Uterus (tissue), 4 donors: Measurements from ENCODE around the gene ZNF212. TPM values are rescaled to one million over a fixed set of nuclear protein-coding genes. Genes with fewer than 3 reads are reported as not detected.
"Not testable (repeated sequence)": the region's sequence is repeated elsewhere in the genome, so short reads cannot be mapped to it uniquely, and the experiment has no call there.

Experiments used
- DNase-seq, 2 donors: peaks; one replicate each; pipeline ENCODE4 v3.0.0-alpha.2; 2019 to 2020
- H3K27ac ChIP-seq, 2 donors: fragments of 200-600 bp; sonication (generic); 1 replicate in 1 of 2; 2 replicates in 1 of 2; pipeline ENCODE4 v1.5.1; 2016 to 2018
- H3K27me3 ChIP-seq, 2 donors: fragments of 200-600 bp; sonication (generic); one replicate each; pipeline ENCODE4 v1.5.1; 2018 to 2019; ENCODE audit warnings: control low read depth in 1 of 2
- H3K36me3 ChIP-seq, 2 donors: fragments of 200-600 bp; sonication (generic); one replicate each; pipeline ENCODE4 v1.5.1; 2019; ENCODE audit warnings: control low read depth in 1 of 2
- H3K4me1 ChIP-seq, 2 donors: fragments of 200-600 bp; sonication (generic); one replicate each; pipeline ENCODE4 v1.5.1; 2018 to 2019; ENCODE audit warnings: control low read depth in 1 of 2
- H3K4me3 ChIP-seq, 2 donors: fragments of 200-600 bp; sonication (generic); 1 replicate in 1 of 2; 2 replicates in 1 of 2; pipeline ENCODE4 v1.5.1; 2018 to 2019; ENCODE audit warnings: mild to moderate bottlenecking in 1 of 2
- H3K9me3 ChIP-seq, 2 donors: fragments of 200-600 bp; sonication (generic); one replicate each; pipeline ENCODE4 v1.5.1; 2019; ENCODE audit warnings: control low read depth in 1 of 2
- POLR2A ChIP-seq, 2 donors: fragments of 450-650 bp; IDR thresholded peaks; one replicate each; pipeline ENCODE4 v1.6.1; 2016; ENCODE audit warnings: antibody characterized with exemption in 2 of 2, mild to moderate bottlenecking in 1 of 2, moderate library complexity in 1 of 2
- intact Hi-C: fragments of 100-400 bp; cut with DNase I; formaldehyde crosslinking; loops from one replicate; pipeline ENCODE4 v1.15.1; 2023; ENCODE audit warnings: low total_unique reads
- total RNA-seq, 4 donors: library from RNA; depleted of rRNA in 3 of 4; stranded (reverse); fragments of >200 nt in 3 of 4; gene quantifications; one replicate each; pipeline versions ENCODE4 v1.1.0 to v1.2.4, GENCODE V29; 2014 to 2023
- TF ChIP-seq, protein P1 (sequence below), 4 experiments: fragments of 200-600 bp in 2 of 4; fragments of 450-650 bp in 2 of 4; sonication (generic) in 2 of 4; IDR thresholded peaks; one replicate each; pipeline ENCODE4 v1.5.1; 2016 to 2019; ENCODE audit warnings: antibody characterized with exemption in 4 of 4, mild to moderate bottlenecking in 2 of 4, moderate library complexity in 1 of 4
- donor health status: DM: yes; HTN: yes; CAD: no.

ZNF212 gene
- total RNA-seq, 4 donors from 2014 or later: 2.9 to 14.1 (median 7.7) TPM

DNA sequence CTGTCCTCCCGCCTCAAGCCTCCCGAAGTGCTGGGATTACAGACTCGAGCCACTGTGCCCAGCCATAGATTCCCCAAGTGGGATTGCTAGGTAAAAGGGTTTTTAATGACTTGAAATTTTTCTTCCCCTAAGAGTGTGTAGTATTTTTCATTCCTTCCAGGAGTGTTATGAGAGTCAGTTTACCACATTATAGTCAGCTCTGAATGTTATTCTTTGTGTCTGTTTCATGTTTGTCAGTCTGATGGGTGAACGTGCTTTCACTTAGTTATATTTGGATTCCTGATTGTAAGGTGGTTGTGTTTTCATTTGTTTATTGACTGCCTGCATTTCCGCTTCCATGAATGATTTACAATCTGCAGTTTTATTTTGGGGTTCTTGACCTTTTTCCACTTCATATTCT, 6.3 kb downstream of the ZNF212 start:
- no peak for TF ChIP-seq POLR2A (IDR thresholded peaks at IDR 0.05)
- TF ChIP-seq, protein P1, sequence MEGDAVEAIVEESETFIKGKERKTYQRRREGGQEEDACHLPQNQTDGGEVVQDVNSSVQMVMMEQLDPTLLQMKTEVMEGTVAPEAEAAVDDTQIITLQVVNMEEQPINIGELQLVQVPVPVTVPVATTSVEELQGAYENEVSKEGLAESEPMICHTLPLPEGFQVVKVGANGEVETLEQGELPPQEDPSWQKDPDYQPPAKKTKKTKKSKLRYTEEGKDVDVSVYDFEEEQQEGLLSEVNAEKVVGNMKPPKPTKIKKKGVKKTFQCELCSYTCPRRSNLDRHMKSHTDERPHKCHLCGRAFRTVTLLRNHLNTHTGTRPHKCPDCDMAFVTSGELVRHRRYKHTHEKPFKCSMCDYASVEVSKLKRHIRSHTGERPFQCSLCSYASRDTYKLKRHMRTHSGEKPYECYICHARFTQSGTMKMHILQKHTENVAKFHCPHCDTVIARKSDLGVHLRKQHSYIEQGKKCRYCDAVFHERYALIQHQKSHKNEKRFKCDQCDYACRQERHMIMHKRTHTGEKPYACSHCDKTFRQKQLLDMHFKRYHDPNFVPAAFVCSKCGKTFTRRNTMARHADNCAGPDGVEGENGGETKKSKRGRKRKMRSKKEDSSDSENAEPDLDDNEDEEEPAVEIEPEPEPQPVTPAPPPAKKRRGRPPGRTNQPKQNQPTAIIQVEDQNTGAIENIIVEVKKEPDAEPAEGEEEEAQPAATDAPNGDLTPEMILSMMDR (IDR thresholded peaks at IDR 0.05): no peak
- H3K4me1 ChIP-seq: peaks cover 3 to 5% of the 10 kb centered on the region in 2 donors
- no peak overlapping the region for H3K4me3 ChIP-seq
- no peak for DNase-seq
- no peaks in the 10 kb centered on the region for H3K36me3 ChIP-seq
- no peaks in the 10 kb centered on the region for H3K9me3 ChIP-seq
- H3K27me3 ChIP-seq: no peaks in the 10 kb centered on the region
- intact Hi-C loops: no loop called here
- no peak overlapping the region for H3K27ac ChIP-seq

GRCh38 chr7:149248777-149249176, 9.3 kb downstream of the ZNF212 start:
- intact Hi-C loops: no loop called here

DNA sequence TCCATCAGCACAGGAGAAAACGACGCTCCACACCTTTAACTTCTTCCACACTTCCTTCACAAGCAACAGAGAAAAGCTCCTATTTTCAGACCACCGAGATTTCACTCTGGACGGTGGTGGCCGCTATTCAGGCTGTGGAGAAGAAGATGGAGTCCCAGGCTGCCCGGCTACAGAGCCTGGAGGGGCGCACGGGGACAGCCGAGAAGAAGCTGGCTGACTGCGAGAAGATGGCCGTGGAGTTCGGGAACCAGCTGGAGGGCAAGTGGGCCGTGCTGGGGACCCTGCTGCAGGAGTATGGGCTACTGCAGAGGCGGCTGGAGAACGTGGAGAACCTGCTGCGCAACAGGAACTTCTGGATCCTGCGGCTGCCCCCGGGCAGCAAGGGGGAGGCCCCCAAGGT, 10.7 kb downstream of the ZNF212 start:
- H3K4me1 ChIP-seq, H3K4me3 ChIP-seq, DNase-seq, H3K27ac ChIP-seq, H3K27me3 ChIP-seq, intact Hi-C loops, H3K9me3 ChIP-seq, H3K36me3 ChIP-seq: not testable (repeated sequence)

More at GRCh38 chr7:149248777-149249176, 9.3 kb downstream of the ZNF212 start:
- H3K9me3 ChIP-seq: no peaks in the 10 kb centered on the region
- no peaks in the 10 kb centered on the region for H3K4me1 ChIP-seq
- no peaks in the 10 kb centered on the region for H3K36me3 ChIP-seq
- H3K27ac ChIP-seq: no peak overlapping the region
- no peaks in the 10 kb centered on the region for H3K27me3 ChIP-seq
- no peak for DNase-seq
- no peak overlapping the region for H3K4me3 ChIP-seq
- TF ChIP-seq POLR2A (IDR thresholded peaks at IDR 0.05): no peak
- TF ChIP-seq, protein P1 (IDR thresholded peaks at IDR 0.05): no peak

GRCh38 chr7:149251518-149251917, 12.1 kb downstream of the ZNF212 start:
- H3K9me3 ChIP-seq, H3K36me3 ChIP-seq, DNase-seq, H3K27ac ChIP-seq, intact Hi-C loops, H3K27me3 ChIP-seq, H3K4me1 ChIP-seq, H3K4me3 ChIP-seq: not testable (repeated sequence)

- DNase-seq: no peak
- no peak for TF ChIP-seq POLR2A (IDR thresholded peaks at IDR 0.05)
- TF ChIP-seq, protein P1 (IDR thresholded peaks at IDR 0.05): no peak
- no peaks in the 10 kb centered on the region for H3K9me3 ChIP-seq
- H3K36me3 ChIP-seq: no peaks in the 10 kb centered on the region
- intact Hi-C loops: no loop called here
- H3K27me3 ChIP-seq: no peaks in the 10 kb centered on the region
- no peaks in the 10 kb centered on the region for H3K4me1 ChIP-seq
- H3K4me3 ChIP-seq: no peak overlapping the region
- H3K27ac ChIP-seq: no peak overlapping the region
Measured at GRCh38 chr7:149252378-149252777, 12.9 kb downstream of the ZNF212 start.

DNA sequence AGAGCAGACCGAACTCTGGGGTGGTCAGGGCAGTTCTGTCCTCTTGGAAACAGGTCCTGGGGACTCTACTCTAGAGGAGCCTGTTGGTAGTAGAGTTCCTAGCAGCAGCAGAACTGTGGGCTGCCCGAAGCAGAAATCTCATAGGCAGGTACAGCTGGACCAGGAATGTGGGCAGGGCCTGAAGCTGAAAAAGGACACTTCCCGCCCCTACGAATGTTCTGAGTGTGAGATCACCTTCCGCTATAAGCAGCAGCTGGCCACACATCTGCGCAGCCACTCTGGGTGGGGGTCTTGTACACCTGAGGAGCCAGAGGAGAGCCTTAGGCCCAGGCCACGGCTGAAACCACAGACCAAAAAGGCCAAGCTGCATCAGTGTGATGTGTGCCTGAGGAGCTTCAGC, 14.2 kb downstream of the ZNF212 start:
- intact Hi-C loops: no loop called here
- no peaks in the 10 kb centered on the region for H3K4me1 ChIP-seq
- no peaks in the 10 kb centered on the region for H3K27me3 ChIP-seq
- no peak overlapping the region for H3K27ac ChIP-seq
- TF ChIP-seq, protein P1 (IDR thresholded peaks at IDR 0.05): no peak
- no peak for TF ChIP-seq POLR2A (IDR thresholded peaks at IDR 0.05)
- H3K9me3 ChIP-seq: no peaks in the 10 kb centered on the region
- no peak for DNase-seq
- H3K4me3 ChIP-seq: no peak overlapping the region
- H3K36me3 ChIP-seq: no peaks in the 10 kb centered on the region
